Peyer's patch (tissue), 4 donors: Measurements from ENCODE around the gene ZBTB7A.

Source experiments
- CTCF ChIP-seq, 6 experiments: fragments of 450-650 bp in 4 of 6; fragments of 200-600 bp in 2 of 6; sonication (generic) in 1 of 6; IDR thresholded peaks; one replicate each; pipeline ENCODE4 v1.5.1; 2017 to 2019; ENCODE audit warnings: antibody characterized with exemption in 6 of 6, mild to moderate bottlenecking in 3 of 6, moderate library complexity in 1 of 6
- POLR2A ChIP-seq, 2 donors: fragments of 450-650 bp; IDR thresholded peaks; one replicate each; pipeline ENCODE4 v1.5.1; 2017; ENCODE audit warnings: antibody characterized with exemption in 2 of 2, mild to moderate bottlenecking in 2 of 2, moderate library complexity in 2 of 2

- TF ChIP-seq POLR2A (IDR thresholded peaks at IDR 0.05) = no peak
- no peak for TF ChIP-seq CTCF (IDR thresholded peaks at IDR 0.05)
These were observed 24.5 kb downstream of the ZBTB7A start for GRCh38 chr19:4042064-4042730.
